DMS53 treated with DMSO at 0.1 percent for 48 hours (cell line): ENCODE results near the gene CAPN11.
"Not testable (repeated sequence)": the region's sequence is repeated elsewhere in the genome, so short reads cannot be mapped to it uniquely, and the experiment has no call there.

Experiments used
- DNase-seq: peaks from one replicate; lab custom pipeline; 2025; ENCODE audit not compliant: unreplicated experiment; lab: John Stamatoyannopoulos, UW

The CAPN11 gene

DNA sequence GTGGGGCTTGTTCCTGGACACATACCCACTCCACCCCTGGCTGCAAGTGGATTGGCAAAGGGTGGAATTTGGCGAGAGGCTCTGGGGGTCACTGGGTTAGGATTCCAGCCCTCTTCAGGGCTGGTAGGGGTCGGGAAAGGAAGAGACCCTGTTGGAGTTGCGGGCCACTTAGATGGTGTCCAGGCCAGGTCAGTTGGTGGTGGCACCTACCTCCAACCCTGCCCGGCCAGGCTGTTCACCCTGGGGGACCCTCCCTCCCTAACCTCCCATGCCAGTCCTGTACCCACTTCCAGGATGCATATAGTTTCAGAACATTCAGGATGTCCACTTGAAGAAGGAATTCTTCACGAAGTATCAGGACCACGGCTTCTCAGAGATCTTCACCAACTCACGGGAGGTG, 21.0 kb downstream of the CAPN11 start:
- no peak for DNase-seq

DNA sequence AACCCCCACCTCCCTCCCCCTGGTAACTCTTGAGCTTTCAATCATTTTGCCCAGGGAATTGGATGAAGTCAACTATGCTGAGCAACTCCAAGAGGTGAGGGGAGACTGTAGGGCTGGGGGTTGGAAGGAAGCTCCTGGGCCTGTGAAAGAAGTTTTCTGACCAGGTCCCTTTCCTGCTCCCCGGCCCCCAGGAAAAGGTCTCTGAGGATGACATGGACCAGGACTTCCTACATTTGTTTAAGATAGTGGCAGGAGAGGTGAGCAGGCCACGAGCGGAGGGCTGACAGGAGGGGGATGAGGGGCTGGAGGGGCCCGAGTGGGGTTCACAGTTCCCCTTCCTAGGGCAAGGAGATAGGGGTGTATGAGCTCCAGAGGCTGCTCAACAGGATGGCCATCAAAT, 21.8 kb downstream of the CAPN11 start:
- no peak for DNase-seq

GRCh38 chr6:44180886-44181285, 22.3 kb downstream of the CAPN11 start:
- DNase-seq: no peak

GRCh38 chr6:44181784-44182183, 23.2 kb downstream of the CAPN11 start:
- not testable (repeated sequence) for DNase-seq

- DNase-seq: no peak
Measured at GRCh38 chr6:44182911-44183390, 24.3 kb downstream of the CAPN11 start.

DNA sequence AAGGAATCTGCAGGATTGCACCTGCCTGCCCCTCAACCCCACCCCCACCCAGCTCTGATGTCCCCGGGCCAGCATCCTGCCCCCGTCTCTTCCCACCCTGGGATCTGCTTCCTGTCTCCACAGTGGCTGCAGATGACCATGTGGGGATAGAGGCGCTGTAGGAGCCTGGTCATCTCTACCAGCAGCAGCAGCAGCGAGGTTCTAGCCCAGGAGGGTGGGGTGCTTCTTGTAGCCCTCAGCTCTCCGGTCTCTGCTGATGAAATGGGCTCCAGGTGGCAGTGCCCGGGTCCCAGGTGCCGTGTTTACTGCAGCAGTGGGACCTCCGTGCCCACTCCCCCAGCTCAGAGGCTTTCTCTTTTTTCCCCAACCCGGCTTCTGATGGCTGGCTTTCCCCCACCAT, 25.2 kb downstream of the CAPN11 start:
- no peak for DNase-seq

DNA sequence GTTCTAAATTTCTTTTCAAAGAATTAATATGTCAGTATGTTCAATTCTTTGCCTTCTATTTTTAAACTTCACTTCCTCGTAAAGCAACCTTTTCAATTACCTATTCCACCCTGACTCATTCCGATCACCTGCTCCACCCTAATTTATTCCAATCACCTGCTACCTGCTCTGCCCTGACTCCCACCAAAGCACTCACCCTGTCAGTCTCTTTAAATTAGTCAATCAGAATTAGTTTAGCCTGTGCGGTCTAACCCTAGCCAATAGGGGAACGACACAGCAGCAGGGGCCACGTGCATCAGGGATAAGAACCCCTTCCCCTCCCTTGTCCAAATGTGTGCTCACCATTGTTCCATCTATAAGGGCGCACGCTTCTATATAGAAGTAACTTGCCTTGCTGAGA, 26.7 kb downstream of the CAPN11 start:
- DNase-seq: not testable (repeated sequence)

DNA sequence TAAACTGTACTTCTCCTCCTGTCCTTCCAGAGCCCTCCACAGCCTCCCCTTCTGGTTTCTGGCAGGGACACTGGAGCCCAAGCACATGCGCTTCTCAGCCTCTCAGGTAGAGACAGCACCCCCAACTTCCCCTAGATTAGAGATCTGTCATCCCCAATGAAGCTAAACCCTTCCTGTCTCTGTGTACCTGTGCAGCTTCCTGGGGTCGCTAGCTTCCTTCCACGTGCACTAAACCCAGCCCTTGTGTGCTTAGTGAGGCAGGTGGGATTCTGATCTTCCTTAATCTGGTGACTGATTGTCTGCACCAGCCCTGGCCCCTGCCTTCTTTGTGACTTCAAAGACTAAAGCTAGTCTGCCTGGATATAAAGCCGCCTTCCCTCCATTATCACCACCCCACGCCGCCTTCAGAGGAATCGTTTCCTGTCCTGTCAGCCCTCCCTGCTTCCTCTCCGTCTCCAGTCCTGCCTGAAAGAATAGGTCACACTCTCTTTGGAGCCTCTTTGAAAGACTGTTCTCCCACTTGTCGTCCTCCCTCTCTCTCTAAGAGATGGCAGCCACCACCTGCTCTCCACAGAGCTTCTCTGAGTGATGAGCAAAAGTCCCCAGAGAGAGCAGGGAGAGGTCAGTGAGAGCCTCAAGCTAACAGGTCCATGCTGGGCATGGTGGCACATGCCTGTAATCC, 27.5 kb downstream of the CAPN11 start:
- DNase-seq: no peak

DNA sequence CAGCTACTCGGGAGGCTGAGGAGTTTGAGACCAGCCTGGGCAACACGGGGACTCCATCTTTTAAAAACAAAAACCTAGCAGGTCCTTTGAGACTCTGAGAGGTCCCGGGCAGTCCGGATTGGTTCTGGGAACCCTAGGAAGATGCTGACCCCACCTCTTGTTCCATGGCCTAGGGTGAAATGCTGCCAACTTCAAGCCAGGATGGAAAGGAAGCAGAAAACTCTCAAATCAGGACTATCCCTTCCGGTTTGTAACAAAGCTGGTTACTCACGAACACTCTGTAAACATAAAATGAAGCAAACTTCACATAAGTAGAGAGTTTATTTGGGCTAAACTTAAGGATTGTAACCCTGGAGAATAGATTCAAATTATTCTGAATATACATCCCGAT, 28.0 kb downstream of the CAPN11 start:
- DNase-seq: no peak

GRCh38 chr6:44188819-44189218, 30.2 kb downstream of the CAPN11 start:
- no peak for DNase-seq

- no peak for DNase-seq
Measured at GRCh38 chr6:44189257-44189656, 30.6 kb downstream of the CAPN11 start.

DNA sequence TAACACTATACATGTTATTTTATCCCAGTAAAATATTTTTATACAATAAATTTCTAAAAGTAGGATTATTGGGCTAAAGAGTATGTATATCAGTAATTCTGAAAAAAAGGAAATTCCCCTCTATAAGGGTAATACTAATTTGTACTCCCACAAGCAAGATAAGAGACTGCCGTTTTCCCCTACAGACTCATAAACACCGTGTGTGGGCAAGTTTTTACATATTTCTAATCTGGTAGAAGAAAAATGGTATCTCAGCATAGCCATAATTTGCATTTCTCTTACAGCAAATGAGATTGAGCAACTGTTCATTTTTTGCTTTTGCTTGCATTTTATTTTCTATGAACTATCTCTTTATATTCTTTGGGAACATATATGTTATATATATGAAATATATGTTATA, 32.1 kb downstream of the CAPN11 start:
- DNase-seq: no peak

DNA sequence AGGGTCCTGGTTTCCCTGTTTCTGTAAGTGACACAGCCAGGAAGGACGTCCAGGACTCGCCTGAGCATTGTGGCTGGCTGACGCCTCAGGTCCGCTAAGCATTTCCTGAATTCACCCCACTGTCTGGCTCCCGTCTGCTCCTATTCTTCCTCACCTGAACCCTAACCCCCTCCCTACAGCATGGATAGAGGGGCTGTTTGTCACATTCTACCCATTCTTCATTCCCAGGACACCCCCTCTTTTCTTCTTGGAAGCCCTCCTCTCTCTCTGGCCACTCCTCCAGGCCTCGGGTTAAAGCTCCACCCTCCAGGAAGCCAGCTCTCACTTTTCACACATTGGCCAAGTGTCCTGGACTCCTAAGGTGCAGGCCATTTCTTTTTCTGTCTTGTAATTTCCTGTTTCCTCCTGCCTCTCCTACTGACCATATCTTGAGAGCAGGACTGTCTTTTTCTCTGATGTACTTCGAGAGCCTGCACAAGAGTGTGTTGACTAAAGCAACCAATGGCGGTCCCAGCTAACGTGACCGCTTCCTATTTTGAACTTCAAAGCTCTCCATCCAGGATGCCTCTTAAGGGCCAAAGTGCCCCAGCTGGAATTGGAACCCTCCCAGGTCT, 33.9 kb downstream of the CAPN11 start:
- DNase-seq: no peak

GRCh38 chr6:44193307-44193910, 34.8 kb downstream of the CAPN11 start:
- DNase-seq: no peak

DNA sequence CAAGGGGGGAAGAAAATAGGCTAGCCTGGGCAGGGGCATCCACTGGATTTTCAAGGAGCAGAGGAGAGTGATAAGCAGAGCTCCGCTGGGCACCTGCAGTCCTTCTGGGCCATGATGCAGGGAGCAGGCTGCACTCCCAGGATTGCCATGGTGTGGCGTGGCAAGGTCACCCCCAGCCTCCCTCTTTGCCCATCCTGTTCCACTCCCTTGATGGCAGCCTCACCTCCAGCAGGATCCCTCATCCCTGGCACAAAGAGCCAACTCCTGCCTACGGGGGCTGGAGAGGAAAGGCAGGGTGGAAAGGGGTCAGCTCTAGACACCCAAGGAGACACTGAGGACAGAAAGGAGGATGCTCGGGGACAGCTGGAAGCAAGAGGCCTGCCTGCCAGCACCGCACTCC, 35.7 kb downstream of the CAPN11 start:
- DNase-seq: no peak

GRCh38 chr6:44196351-44196750, 37.7 kb downstream of the CAPN11 start:
- DNase-seq: not testable (repeated sequence)

DNA sequence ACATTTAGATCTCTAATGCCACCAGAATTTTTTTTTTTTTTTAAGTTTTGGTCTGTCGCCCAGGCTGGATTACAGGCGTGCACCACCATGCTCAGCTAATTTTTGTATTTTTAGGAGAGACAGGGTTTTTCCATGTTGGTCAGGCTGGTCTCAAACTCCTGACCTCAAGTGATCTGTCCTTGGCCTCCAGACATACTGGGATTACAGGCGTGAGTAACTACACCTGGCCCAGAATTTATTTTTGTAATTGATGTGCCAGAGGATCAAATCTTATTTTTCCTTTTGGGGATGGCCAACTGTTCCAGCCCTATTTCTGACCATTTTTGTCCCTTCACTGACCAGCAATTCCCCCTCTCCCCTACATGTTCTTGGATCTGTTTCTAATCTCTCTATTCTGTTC, 40.1 kb downstream of the CAPN11 start:
- DNase-seq: no peak

DNA sequence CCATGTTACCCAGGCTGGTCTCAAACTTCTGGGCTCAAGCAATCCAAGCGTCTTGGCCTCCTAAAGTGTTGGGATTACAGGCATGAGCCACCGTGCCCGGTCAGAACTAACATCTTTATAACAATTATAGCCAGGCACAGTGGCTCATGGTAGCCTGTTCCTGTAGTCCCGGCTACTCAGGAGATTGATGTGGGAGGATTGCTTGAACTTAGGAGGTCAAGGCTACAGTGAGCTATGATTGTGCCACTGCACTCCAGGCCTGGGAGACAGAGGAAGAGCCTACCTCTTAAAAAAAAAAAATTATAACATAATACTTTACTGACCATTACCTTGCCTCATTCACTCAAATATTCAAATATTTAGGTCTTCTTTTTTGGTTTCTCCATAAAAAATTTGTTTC, 41.3 kb downstream of the CAPN11 start:
- DNase-seq: no peak

DNA sequence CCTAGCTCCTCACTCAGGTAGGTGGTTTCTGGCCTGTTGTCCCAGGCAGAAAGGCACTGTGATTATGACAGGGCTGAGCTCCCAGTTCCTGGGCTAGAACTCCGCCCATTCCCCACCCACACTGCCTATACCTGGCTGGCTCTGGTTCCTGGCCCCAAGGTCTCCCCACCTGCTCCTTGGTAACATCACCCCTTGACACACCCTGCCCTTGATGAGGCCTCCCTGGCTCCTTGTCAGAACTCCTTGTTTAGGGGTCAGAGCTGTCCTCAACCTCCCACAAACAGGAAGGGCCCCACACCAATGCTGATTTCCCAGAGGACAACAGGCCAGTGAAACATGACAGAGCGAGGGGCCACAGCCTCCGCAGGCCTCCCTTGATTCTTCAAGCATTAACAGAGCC, 42.6 kb downstream of the CAPN11 start:
- DNase-seq: no peak

- DNase-seq: no peak
Measured at GRCh38 chr6:44201638-44202303, 43.2 kb downstream of the CAPN11 start.

DNA sequence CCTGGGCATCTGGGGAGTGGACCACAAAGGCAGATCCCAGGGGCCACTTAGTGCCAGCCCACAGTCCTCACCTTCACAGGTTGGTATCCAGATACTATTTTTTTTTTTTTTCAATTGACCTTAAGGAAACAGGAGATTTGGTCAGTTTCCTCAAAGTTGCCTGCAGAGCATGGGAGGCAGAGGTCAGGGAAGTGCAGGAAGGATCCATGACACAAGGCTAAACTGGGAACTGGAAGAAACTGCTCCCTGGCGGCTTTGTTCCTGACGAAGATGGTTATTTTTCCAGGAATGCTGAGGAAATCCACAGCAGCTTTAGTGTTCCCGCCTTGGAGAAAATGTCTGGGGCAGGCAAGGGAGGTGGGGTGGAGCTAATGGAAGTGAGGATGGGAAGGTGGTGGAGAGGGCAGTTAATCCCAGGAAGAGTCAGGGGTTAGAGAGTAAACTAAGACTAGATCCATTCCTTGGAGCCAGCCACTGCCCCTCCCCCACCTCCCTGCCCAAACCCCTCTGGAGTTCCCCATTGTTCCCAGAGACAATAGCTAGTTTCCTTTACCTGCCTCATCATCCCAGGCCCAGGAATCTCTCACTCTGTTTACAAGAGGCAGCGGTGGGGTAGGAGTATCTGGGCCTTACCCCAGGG, 43.8 kb downstream of the CAPN11 start:
- DNase-seq: no peak
